HG03039 (cell line): Measurements from ENCODE around the gene SPRYD4.
"Not testable (repeated sequence)": the region's sequence is repeated elsewhere in the genome, so short reads cannot be mapped to it uniquely, and the experiment has no call there.

ENCODE experiments used
- ATAC-seq: cut with Tn5 transposase; IDR thresholded peaks from one replicate; pipeline ENCODE4 v1.9.1; 2021; ENCODE audit warnings: mild to moderate bottlenecking, moderate library complexity; ENCODE audit not compliant: unreplicated experiment

The SPRYD4 gene

GRCh38 chr12:56468216-56469006 is at the start of gene SPRYD4:
SPRYD4 (plus strand) TSS chr12:56468578; CDS start chr12:56468592, 14 bp downstream.
- peak; percentile 84 for ATAC-seq

GRCh38 chr12:56420411-56420810 is 48.0 kb upstream of the SPRYD4 start:
- ATAC-seq, result no peak

GRCh38 chr12:56425193-56425592 is 43.2 kb upstream of the SPRYD4 start:
- no peak for ATAC-seq

- ATAC-seq, result no peak
Observed at GRCh38 chr12:56425940-56426438, 42.4 kb upstream of the SPRYD4 start.

GRCh38 chr12:56431288-56431687 is 37.1 kb upstream of the SPRYD4 start:
- ATAC-seq, result no peak

GRCh38 chr12:56431850-56432249 is 36.5 kb upstream of the SPRYD4 start:
- no peak for ATAC-seq

GRCh38 chr12:56434828-56435227 is 33.5 kb upstream of the SPRYD4 start:
- ATAC-seq, result no peak

GRCh38 chr12:56437430-56438176 is 30.8 kb upstream of the SPRYD4 start:
- ATAC-seq, result no peak

- ATAC-seq, result not testable (repeated sequence)
Observed at GRCh38 chr12:56443208-56443607, 25.2 kb upstream of the SPRYD4 start.

- peak; percentile 92 for ATAC-seq
Observed at GRCh38 chr12:56448860-56449621, 19.3 kb upstream of the SPRYD4 start, which contains the start of gene TIMELESS. TIMELESS (minus strand) TSS chr12:56449426; CDS start chr12:56434170, 15,256 bp downstream.

GRCh38 chr12:56449622-56449984 is 18.8 kb upstream of the SPRYD4 start:
- no peak for ATAC-seq

GRCh38 chr12:56450241-56450640 is 18.1 kb upstream of the SPRYD4 start:
- ATAC-seq, result no peak

GRCh38 chr12:56451147-56451546 is 17.2 kb upstream of the SPRYD4 start:
- ATAC-seq, result no peak

- ATAC-seq, result no peak
Observed at GRCh38 chr12:56454557-56454956, 13.8 kb upstream of the SPRYD4 start, which contains the start of gene MIP. MIP (minus strand) TSS chr12:56454657; CDS start chr12:56454613, 44 bp downstream.

GRCh38 chr12:56457817-56458216 is 10.6 kb upstream of the SPRYD4 start:
- no peak for ATAC-seq

- ATAC-seq, result no peak
Observed at GRCh38 chr12:56461235-56462159, 6.9 kb upstream of the SPRYD4 start.

- no peak for ATAC-seq
Observed at GRCh38 chr12:56462565-56462964, 5.8 kb upstream of the SPRYD4 start.

GRCh38 chr12:56469007-56469930 is 891 bp downstream of the SPRYD4 start:
- ATAC-seq, result no peak

GRCh38 chr12:56474389-56474788 is 6.0 kb downstream of the SPRYD4 start:
- no peak for ATAC-seq
